Medulla oblongata (tissue), 1 donor: ENCODE data around the gene RBBP6.
"Not testable (repeated sequence)": the region's sequence is repeated elsewhere in the genome, so short reads cannot be mapped to it uniquely, and the experiment has no call there.

Experiments
- DNase-seq: peaks from one replicate; pipeline ENCODE4 v3.0.0-alpha.2; 2015; ENCODE audit errors: extremely low spot score

Gene RBBP6, protein sequence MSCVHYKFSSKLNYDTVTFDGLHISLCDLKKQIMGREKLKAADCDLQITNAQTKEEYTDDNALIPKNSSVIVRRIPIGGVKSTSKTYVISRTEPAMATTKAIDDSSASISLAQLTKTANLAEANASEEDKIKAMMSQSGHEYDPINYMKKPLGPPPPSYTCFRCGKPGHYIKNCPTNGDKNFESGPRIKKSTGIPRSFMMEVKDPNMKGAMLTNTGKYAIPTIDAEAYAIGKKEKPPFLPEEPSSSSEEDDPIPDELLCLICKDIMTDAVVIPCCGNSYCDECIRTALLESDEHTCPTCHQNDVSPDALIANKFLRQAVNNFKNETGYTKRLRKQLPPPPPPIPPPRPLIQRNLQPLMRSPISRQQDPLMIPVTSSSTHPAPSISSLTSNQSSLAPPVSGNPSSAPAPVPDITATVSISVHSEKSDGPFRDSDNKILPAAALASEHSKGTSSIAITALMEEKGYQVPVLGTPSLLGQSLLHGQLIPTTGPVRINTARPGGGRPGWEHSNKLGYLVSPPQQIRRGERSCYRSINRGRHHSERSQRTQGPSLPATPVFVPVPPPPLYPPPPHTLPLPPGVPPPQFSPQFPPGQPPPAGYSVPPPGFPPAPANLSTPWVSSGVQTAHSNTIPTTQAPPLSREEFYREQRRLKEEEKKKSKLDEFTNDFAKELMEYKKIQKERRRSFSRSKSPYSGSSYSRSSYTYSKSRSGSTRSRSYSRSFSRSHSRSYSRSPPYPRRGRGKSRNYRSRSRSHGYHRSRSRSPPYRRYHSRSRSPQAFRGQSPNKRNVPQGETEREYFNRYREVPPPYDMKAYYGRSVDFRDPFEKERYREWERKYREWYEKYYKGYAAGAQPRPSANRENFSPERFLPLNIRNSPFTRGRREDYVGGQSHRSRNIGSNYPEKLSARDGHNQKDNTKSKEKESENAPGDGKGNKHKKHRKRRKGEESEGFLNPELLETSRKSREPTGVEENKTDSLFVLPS (N-terminal part only)

DNA sequence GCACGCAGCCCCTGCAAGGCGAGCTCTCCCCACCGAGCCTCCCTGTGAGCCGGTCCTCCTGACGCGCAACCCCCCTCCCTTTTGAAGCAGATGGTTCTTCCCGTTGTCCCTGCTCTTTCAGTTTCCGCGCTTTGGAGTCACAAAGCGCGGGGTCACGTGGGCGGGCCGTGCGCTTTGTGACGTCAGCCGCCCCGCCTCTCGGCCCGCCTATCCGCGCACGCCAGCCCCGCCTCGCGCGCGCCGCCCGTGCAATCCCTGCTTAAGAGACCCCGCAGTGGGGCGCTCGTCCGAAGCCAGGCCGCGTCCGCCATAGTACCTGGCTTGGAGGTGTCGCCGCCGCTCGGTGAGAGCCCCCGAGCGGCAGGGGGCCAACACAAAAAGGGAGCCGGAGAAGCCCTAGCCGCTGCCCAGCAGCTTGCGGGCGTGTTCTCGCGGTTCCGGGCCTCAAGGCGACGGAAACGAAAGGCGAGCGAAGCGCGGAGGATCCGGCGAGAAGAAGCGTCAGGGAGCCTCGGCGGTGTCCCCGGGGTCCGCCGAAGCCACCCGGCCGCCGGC is at the start of gene RBBP6:
RBBP6 (plus strand) TSS at position 272 of the 555 bp plus-strand sequence. CDS start 1,061 bp downstream, outside the sequence.
- peak; percentile 98 for DNase-seq

DNA sequence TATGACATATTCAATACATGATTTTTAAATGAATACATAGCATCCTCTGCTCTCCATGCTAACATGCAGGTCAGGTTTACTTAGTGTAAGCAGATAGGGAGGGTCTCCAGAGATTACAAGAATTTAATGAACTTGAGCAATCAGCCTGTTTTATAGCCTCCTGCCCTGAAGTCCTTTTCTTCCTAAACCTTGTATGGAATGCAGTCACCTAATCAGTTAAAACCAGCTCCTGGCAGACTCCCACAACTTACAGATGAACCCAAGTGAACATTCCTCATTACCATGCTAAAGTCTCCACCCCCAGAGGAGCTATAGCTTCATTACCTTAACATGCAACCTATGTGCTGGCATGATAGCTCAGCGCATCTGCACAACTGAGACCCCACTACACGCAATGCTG is 48.5 kb upstream of the RBBP6 start:
- no peak for DNase-seq

DNA sequence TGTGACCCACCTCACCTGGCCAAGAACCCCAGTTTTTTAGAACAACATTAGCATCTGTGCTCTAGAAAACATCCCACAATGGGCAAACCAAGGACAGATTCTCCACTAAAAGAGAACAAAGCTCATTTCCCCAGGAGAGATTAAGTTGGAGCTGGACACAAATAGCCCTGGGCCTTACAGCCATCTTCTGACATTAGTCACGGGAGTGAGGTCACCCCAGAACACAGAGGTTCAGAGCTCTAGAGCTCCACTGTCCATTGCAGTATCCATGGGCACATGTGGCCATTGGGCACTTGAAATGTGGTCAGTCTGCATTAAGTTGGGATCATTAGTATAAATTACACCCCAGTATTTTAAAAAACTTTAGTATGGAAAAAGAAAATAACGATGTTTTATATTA is 47.6 kb upstream of the RBBP6 start:
- DNase-seq: no peak

DNA sequence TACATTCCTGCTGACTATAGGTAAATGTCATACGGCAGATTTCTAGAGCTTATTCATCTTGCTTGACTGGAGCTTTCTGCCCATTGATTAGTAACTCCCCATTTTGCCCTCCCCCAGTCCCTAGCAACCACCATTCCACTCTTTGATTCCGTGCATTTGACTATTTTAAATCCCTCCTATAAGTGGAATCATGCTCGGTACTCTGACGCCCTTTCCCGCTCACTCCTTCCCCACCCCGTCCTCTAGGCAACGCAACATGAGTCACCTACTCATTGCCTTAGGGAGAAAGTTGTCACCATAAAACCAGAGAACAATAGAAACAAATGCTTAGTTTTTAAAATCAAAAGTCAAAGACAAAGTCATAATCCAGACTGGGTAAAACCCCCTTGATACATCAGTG is 45.5 kb upstream of the RBBP6 start:
- DNase-seq: no peak

DNA sequence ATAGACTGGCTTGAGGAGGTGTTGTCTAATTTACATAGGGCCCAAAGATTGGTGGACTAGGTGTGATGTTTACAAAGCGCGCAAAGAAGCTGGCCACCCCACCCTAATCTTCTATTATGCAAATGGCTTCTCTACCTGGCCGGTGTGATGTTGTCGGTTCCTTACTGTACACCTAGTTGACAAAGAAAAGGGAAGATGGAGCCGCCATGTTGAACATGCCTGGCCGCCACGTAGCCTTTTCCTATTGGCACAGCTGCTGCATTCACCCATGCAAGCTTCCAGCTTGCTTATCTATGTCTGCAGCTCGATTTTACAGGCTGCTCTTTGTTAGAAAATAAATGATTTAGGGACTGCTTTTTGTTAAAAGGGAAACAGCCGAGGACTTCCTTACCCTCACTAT is 44.2 kb upstream of the RBBP6 start:
- DNase-seq: not testable (repeated sequence)

DNA sequence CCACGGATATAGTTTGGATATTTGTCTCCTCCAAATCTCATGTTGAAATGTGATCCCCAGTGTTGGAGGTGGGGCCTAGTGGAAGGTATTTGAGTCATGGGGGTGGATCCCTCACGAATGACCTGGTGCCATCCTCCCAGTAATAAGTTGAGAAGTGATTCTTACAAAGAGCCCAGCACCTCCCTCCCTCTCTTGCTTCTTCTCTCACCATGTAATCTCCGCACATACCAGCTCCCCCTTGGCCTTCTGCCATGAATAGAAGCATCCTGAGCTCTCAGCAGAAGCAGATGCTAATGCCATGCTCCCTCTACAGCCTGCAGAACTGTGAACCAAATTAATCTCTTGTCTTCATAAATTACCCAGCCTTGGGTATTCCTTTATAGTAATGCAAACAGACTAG is 41.9 kb upstream of the RBBP6 start:
- no peak for DNase-seq

DNA sequence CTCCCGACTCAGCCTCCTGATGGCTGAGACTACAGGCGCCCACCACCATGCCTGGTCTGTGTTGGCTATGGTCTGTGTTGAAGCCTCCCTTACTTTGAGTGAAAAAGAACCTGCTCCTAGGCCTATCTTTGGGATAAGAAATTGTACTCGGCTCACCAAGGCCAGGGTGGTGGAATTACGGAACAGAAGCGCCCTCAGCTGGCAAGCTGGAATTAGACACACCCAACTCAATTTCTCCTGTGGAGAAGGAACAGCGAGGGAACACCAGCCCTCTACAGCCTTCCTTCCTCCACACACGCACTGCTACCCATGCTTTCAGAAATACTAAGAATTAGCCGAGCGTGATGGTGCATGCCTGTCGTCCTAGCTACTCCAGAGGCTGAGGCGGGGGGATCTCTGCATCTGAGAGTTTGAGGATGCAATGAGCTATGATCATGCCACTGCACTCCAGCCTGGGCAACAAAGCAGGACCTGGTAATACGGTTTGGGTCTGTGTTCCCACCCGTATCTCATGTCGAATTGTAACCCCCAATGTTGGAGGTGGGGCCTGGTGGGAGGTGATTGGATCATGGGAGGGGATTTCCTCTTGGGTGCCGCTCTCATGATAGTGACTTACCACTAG is 40.1 kb upstream of the RBBP6 start:
- peak; percentile 10 for DNase-seq

DNA sequence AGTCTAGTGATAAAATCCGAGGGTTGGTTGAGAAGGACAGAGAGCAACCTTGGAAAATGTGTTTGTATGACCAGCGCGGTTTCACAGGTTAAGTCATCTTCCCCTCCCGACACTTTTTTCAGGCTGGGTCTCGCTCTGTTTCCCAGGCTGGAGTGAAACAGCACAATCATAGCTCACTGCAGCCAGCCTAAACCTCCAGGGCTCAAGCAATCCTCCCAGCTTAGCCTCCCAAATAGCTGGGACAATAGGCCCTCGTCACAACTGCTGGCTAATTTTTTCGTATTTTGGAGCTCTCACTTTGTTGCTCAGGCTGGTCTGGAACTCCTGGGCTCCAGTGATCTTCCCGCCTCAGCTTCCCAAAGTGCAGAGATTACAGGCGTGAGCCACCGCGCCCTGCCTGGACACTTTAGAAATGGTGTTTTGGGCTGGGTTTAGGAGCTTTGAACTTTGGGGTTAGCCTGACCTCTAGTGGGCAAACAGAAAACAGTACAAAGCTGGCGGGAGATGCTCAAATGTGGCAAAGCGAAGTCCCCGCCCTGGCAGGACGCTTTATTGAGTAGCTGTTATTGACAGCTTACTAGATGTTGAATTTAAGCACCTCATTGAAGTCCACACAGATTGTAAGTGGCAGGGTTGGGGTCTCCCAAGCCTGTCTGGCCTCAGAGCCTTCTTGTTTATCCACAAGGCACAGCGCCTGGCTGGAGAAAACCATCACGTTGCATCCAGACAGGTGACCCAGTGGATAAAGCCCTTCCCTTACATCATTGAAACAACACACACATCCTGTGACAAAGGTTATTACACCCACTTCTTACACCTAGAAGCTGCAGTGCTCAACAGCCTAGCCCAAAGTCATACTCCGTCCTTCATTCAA is 34.7 kb upstream of the RBBP6 start:
- DNase-seq: peak; percentile 79

DNA sequence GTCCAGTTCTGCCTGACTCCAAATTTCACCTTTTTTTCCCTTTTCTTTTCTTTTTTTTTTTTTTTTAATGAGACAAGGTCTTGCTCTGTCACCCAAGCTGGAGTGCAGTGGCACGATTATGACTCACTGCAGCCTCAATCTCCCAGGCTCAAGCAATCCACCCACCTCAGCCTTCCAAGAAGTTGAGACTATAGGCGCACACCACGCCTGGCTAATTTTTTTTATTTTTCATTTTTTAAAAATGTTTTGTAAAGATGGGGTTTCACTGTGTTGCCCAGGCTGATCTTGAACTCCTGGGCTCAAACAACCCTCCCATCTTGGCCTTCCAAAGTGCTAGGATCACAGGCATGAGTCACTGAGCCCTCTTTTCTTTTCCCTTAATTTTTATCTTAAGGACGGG is 33.4 kb upstream of the RBBP6 start:
- DNase-seq: no peak

DNA sequence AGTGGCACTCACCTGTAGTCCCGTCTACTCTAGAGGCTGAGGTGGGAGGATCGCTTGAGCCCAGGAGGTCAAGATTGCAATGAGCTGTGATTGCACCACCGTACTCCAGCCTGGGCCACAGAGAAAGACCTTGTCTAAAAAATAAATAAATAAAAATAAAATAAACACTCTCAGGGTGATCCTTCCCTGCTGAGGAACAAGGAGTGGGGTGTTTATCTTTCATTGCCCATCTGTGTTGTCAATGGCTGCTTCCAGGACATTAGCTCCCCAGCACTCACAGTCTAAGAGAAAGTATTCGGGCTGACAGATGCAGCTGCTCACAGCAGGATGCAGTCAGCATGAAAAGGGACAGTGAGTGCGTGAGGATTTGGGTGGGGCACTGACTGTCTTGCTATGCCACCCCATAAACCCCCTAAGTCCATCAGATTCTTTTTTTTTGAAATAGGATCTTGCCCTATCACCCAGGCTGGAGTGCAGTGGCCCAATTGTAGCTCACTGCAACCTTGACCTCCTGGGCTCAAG is 31.3 kb upstream of the RBBP6 start:
- DNase-seq: no peak

DNA sequence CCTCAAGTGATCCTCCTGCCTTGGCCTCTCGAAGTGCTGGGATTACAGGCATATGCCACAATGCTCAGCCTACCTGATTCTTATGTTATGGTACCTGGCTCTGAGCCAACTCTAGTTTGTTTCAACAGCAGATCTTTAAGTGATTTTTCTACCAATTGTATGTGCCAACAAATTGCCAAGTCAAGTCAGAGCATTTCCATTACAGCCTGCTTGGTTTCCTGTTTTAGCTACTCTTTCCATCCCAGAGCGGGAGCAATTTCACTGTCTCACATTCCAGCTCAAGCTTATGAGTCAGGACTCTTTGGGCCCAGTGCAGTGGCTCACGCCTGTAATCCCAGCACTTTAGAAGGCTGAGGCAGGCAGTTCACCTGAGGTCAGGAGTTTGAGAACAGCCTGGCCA is 30.8 kb upstream of the RBBP6 start:
- DNase-seq: no peak

DNA sequence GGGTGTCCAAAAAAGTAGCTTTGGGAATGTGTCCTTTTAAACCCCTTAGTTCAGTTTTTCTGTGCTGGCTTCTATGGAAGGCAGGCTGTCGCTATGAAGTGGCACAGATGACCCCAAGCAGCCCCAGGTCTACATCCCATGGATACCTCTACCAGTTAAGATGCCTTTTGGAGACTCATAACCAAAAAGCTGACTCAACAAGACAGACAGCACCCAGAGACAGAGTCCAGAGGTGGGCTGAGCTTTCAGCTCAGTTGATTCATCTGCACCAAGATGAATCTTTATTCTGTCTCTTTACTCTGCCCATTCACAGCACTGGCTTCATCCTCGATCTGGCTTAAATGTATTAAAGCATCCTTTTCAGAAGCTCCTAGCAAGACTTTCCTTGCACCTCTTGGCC is 29.8 kb upstream of the RBBP6 start:
- no peak for DNase-seq

DNA sequence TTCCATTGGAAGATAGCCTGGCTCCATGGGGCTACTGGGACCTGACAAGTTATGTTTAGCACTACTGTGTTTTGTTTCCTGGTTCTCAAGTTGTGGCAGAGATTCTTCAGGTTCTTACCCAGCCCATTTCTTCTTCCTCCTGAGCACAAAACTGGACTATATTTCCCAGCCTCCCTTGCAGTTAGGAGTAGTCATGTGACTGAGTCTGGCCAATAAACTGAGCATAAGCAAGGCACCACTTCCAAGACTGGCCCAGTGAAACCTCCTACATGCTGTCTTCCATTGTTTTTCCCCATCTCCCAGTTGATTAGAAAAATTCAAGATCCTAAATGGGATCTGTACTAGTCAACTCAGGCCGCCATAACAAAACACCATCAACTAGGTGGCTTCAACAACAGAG is 28.2 kb upstream of the RBBP6 start:
- DNase-seq: no peak

DNA sequence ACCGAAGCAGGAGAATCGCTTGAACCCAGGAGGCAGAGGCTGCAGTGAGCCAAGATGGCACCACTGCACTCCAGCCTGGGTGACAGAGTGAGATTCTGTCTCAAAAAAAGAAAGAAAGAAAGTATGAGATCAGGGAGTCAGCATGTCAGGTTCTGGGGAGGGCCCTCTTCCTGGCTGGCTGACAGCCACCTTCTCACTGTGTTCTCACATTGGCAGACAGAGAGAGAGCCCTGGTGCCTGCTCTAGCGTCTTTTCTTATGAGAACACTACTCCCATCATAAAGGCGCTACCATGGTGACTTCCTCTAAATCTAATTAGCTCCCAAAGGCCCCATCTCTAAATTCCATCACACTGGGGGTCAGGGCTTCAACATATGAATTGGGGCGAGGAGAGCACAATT is 27.6 kb upstream of the RBBP6 start:
- DNase-seq: peak; percentile 5

DNA sequence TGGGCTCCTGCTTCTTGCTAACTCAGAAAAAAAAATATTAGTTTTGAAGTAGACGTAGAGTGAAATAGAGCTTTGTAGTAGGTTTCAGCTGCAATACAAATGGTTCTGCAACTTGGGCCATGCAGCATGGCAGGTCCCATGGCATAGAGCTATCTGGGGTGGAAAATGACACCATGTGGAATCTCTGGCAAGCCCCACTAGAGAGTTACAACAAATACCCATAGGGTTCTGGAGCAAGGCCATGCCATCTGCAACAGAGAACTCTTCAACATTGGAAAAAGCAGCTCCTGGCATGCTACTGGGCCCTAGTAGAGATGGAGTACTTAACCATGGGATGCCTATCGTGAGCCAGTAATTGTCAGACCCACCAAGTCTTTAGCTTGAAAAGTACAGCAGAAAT is 25.3 kb upstream of the RBBP6 start:
- no peak for DNase-seq

DNA sequence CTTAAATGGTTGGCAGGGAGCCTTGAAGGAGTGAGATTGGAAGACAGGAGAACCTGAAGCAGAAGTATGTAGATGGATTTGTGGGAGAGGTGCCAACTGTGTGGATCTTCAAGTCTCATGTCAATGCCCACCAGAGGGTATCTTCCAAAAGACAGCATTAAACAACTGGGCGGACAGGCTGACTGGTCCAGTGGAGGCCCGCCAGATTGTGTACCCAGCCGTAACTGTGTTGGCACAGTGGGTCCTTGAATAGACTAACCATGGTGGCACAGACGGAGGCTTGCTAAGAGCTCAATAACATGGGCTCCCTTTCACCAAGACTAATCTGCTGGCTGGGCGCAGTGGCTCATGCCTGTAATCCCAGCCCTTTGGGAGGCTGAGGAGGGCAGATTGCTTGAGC is 24.2 kb upstream of the RBBP6 start:
- DNase-seq: no peak

DNA sequence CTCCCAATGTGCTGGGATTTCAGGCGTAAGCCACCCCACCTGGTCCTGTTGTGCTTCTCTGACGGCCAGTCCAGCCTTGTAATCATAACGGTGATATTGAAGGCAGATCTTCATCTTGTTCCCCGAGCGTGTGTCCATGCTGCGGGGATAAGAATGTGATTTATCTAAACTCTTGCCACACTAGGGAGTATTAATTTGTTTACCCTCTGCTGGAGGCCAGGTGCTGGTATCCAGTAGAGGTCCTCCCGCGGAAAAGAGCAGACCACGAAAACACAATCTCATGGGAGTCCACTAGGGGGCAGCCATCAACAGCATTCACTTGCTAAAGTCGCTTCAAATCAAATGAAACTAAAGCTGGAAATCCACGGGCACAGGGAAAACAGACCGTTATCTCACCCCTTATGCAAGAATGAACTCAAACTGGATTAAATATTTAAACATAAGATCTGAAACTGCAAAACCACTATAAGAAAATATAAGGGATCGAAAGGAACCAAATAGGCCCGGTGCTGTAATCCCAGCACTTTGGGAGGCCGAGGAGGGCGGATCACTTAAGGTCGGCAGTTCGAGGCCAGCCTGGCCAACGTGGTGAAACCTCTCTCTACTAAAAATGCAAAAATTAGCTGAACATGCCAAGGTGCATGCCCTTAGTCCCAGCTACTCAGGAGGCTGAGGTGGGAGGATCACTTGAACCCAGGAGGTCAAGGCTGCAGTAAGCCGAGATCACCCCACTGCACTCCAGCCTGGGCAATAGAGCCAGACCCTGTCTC is 22.3 kb upstream of the RBBP6 start:
- DNase-seq: peak; percentile 92

DNA sequence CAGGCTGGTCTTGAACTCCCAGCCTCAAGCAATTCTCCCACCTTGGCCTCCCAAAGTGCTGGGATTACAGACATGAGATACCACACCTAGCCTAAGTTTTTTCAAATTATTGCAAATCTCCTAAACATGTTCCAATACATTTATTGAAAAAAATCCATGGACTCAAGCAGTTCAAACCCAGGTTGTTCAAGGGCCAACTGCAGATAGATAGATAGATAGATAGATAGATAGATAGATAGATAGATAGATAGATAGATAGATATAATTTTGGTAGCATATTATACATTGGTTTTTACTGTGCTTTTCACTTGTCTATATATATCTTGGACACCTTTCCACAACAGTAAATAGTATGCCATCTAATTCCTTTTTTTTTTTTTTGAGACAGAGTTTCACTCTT is 20.9 kb upstream of the RBBP6 start:
- no peak for DNase-seq

DNA sequence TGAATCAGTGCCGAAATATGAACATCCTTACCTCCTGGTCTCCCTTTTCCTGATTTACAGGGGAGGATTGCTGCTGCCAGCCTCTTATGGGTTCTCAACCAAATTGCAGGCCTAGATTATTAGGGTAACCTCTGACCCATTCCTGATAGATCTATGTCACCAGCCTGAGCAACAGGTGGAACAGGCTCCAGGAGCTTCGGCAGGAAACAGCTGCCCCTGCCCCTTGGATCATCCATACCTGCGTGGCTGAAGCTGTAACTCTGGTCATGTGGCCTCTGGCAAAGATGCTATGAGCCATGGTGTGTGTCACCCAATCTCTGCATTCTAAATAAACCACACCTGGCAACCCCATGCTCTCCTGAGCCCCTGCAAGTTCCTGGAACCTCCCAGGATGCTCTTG is 18.4 kb upstream of the RBBP6 start:
- DNase-seq: no peak

DNA sequence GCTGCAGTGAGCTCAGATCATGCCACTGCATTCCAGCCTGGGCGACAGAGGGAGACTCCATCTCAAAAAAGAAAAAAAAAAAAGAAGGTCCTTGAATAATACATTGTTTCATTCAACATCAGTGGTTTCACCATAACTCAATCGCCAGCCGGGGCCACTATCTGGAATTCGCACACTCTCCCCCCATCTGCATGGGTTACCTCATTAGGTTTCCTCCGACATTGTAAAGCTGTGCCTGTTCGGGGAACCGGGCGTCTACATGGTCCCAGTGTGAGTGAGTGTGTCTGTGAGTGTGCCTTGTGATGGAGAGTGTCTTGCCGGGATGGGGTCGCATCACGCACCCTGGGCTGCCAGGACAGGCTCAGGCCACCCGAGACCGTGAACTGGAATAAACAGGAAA is 16.6 kb upstream of the RBBP6 start:
- DNase-seq: no peak
